ENCODE measurements around the gene C11orf91. TPM values are rescaled to one million over a fixed set of nuclear protein-coding genes. Genes with fewer than 3 reads are reported as not detected.

Gene C11orf91
- total RNA-seq, 1 donor = not detected

- no peak overlapping the region for H3K4me3 ChIP-seq (ENCODE audit: low read depth, low read length)
- TF ChIP-seq CTCF (IDR thresholded peaks at IDR 0.05; ENCODE audit: insufficient read depth, low read length) = no peak
- DNase-seq (ENCODE audit: low read depth) = no peak
These were observed 30.9 kb downstream of the C11orf91 start for GRCh38 chr11:33669598-33670249.

GRCh38 chr11:33668951-33669596 is 31.6 kb downstream of the C11orf91 start:
- H3K4me3 ChIP-seq (ENCODE audit: low read depth, low read length) = no peak overlapping the region
- DNase-seq (ENCODE audit: low read depth) = no peak
- no peak for TF ChIP-seq CTCF (IDR thresholded peaks at IDR 0.05; ENCODE audit: insufficient read depth, low read length)

- no peak for DNase-seq (ENCODE audit: low read depth)
- no peak for TF ChIP-seq CTCF (IDR thresholded peaks at IDR 0.05; ENCODE audit: insufficient read depth, low read length)
- no peak overlapping the region for H3K4me3 ChIP-seq (ENCODE audit: low read depth, low read length)
These were observed 32.2 kb downstream of the C11orf91 start for GRCh38 chr11:33668468-33668825.

GRCh38 chr11:33667819-33668467 is 32.7 kb downstream of the C11orf91 start:
- TF ChIP-seq CTCF (IDR thresholded peaks at IDR 0.05; ENCODE audit: insufficient read depth, low read length) = no peak
- H3K4me3 ChIP-seq (ENCODE audit: low read depth, low read length) = no peak overlapping the region

GRCh38 chr11:33665350-33666106 is 35.1 kb downstream of the C11orf91 start:
- TF ChIP-seq CTCF (IDR thresholded peaks at IDR 0.05; ENCODE audit: insufficient read depth, low read length) = no peak
- no peak for DNase-seq (ENCODE audit: low read depth)
- no peak overlapping the region for H3K4me3 ChIP-seq (ENCODE audit: low read depth, low read length)

More at GRCh38 chr11:33667819-33668467, 32.7 kb downstream of the C11orf91 start:
- peak; percentile 14 for DNase-seq (ENCODE audit: low read depth)

GRCh38 chr11:33664827-33665226 is 35.8 kb downstream of the C11orf91 start:
- DNase-seq (ENCODE audit: low read depth) = no peak
- no peak overlapping the region for H3K4me3 ChIP-seq (ENCODE audit: low read depth, low read length)
- no peak for TF ChIP-seq CTCF (IDR thresholded peaks at IDR 0.05; ENCODE audit: insufficient read depth, low read length)
